DND-41 (cell line): Measurements from ENCODE around the gene ZDHHC14.
"Not testable (repeated sequence)": the region's sequence is repeated elsewhere in the genome, so short reads cannot be mapped to it uniquely, and the experiment has no call there.

Source experiments
- ATAC-seq: fragments of 200-7000 bp; cut with Tn5 transposase; 3 replicates; pipeline ENCODE4 v1.9.1; 2021; ENCODE audit warnings: low read depth; ENCODE audit not compliant: insufficient read depth
- DNase-seq: peaks from one replicate; pipeline ENCODE4 v3.0.0-alpha.2; 2020
- H2AFZ ChIP-seq: 2 replicates; pipeline ENCODE4 v1.6.0; 2012; ENCODE audit warnings: low read depth, low read length
- H3K27ac ChIP-seq: 2 replicates; pipeline ENCODE4 v1.5.1; 2012; ENCODE audit warnings: low read length, inconsistent platforms
- H3K27me3 ChIP-seq: fragments of 200-600 bp; sonication (generic); 2 replicates; pipeline ENCODE4 v1.6.0; 2012; ENCODE audit warnings: low read length, mild to moderate bottlenecking, inconsistent platforms; ENCODE audit not compliant: insufficient read depth, poor library complexity
- H3K36me3 ChIP-seq: 2 replicates; pipeline ENCODE4 v1.5.1; 2012; ENCODE audit warnings: low read length, inconsistent platforms; ENCODE audit not compliant: insufficient read depth
- H3K4me1 ChIP-seq: 2 replicates; pipeline ENCODE4 v1.5.1; 2012; ENCODE audit warnings: mild to moderate bottlenecking, low read length; ENCODE audit not compliant: insufficient read depth
- H3K4me2 ChIP-seq: 2 replicates; pipeline ENCODE4 v1.6.0; 2012; ENCODE audit warnings: mild to moderate bottlenecking, moderate library complexity, low read length, inconsistent platforms; ENCODE audit not compliant: insufficient read depth
- H3K4me3 ChIP-seq, 2 experiments: fragments of 200-600 bp in 1 of 2; shearing (Covaris generic) in 1 of 2; 2 replicates each; pipeline ENCODE4 v1.5.1; 2012 to 2016; ENCODE audit warnings: inconsistent platforms in 2 of 2, low read length in 2 of 2, mild to moderate bottlenecking in 2 of 2, low read depth in 1 of 2, moderate library complexity in 1 of 2
- H3K79me2 ChIP-seq: 2 replicates; pipeline ENCODE4 v1.6.0; 2012; ENCODE audit warnings: low read length, inconsistent platforms; ENCODE audit not compliant: insufficient read depth
- H3K9ac ChIP-seq: 2 replicates; pipeline ENCODE4 v1.6.0; 2012; ENCODE audit warnings: low read depth, mild to moderate bottlenecking, inconsistent platforms, low read length, moderate library complexity
- H3K9me3 ChIP-seq: 2 replicates; pipeline ENCODE4 v1.5.1; 2012; ENCODE audit warnings: low read length, moderate library complexity, mild to moderate bottlenecking, inconsistent platforms; ENCODE audit not compliant: insufficient read depth, severe bottlenecking
- H4K20me1 ChIP-seq: 2 replicates; pipeline ENCODE4 v1.6.0; 2012; ENCODE audit warnings: low read length; ENCODE audit not compliant: insufficient read depth
- CTCF ChIP-seq: IDR thresholded peaks from 2 replicates; pipeline ENCODE4 v1.5.1; 2012; ENCODE audit warnings: borderline replicate concordance, low read length, moderate library complexity, mild to moderate bottlenecking; ENCODE audit not compliant: poor library complexity, severe bottlenecking; ENCODE audit errors: extremely low read depth
- EZH2 ChIP-seq: IDR thresholded peaks from 3 replicates; pipeline ENCODE4 v1.6.1; 2012; ENCODE audit warnings: borderline replicate concordance, low read depth, mild to moderate bottlenecking, moderate library complexity, low read length, inconsistent platforms; ENCODE audit not compliant: severe bottlenecking

Gene ZDHHC14

DNA sequence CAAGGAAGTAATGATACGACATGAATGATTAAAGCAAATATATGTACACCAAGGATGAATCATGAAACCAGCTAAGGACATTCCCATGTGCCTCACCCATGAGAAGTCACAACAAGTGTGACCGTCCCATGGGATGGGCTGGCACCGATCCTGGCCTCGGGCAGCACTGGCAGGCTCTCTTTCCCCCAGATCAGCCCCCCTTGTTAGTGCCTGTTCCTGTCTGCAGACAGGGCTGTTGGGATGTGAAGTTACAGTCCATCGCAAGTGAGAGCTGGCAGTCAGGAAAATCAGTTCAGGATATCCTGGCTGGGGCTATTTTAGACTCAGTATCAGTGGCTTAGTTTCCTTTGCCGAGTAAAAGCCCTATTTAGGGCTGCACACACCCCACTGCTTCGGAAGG, 312.9 kb downstream of the ZDHHC14 start:
- no peak for TF ChIP-seq EZH2
- no peak for TF ChIP-seq CTCF
- H3K27me3 ChIP-seq = peaks cover 15% of the 10 kb centered on the region
- no peak overlapping the region for H3K4me2 ChIP-seq
- no peaks in the 10 kb centered on the region for H3K9me3 ChIP-seq
- no peak overlapping the region for H3K9ac ChIP-seq
- no peaks in the 10 kb centered on the region for H4K20me1 ChIP-seq
- no peak for ATAC-seq
- H2AFZ ChIP-seq = no peak overlapping the region
- no peaks in the 10 kb centered on the region for H3K4me1 ChIP-seq
- no peak overlapping the region for H3K27ac ChIP-seq
- no peak for DNase-seq
- H3K36me3 ChIP-seq = no peaks in the 10 kb centered on the region
- H3K4me3 ChIP-seq = no peak overlapping the region
- no peaks in the 10 kb centered on the region for H3K79me2 ChIP-seq

- ATAC-seq = no peak
- Histone ChIP-seq H3K4me3 (no peak overlapping the region), H3K79me2 (no peaks in the 10 kb centered on the region), H4K20me1 (no peaks in the 10 kb centered on the region), H3K9ac (no peak overlapping the region), H2AFZ (no peak overlapping the region), H3K27ac (no peak overlapping the region), H3K36me3 (no peaks in the 10 kb centered on the region), H3K27me3 (peaks cover 21% of the 10 kb centered on the region), H3K9me3 (no peaks in the 10 kb centered on the region), H3K4me1 (no peaks in the 10 kb centered on the region), H3K4me2 (no peak overlapping the region)
- TF ChIP-seq CTCF (no peak), EZH2 (no peak)
- no peak for DNase-seq
These were observed 314.5 kb downstream of the ZDHHC14 start for GRCh38 chr6:157695301-157696040.

DNA sequence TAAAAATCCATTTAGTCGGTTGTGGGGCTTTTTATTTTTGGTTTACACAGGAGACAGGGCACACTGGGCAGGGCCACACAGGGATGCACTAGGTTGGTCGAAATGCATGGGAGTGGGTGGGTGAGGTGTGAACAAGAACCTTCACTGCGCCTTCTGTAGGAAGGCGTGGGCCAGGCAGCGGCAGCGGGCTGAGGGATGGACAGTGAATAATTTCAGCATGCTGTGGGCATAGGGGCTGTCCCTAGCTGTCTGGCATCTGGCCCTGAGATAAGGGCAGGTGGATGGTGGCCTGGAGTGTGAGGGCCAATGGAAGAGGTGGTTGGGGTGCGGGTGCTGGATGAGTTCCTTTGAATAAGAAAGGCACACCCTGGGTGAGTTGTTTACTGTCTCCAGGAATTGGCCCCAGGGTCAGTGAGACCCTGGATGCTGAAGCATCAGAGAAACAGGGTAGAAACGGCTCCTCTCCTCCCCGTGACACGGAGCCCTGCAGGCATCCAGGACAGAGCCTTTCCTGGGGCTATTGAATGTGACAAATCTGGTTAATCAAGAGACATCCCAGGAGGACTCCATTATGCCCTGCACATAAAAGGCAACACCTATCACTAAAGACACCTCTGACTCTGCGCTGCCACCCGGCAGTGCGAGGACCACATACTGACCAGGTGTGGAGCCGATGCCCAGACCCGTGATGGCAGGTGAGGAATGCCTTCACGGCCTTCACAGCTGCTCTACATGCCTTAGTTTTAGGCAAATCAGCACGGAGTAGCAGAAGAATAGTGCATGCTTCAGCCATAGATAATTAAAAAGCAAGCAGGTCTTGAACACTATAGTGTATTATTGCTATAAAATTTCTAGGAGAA, 319.0 kb downstream of the ZDHHC14 start:
- Histone ChIP-seq H3K4me2 (no peak overlapping the region), H2AFZ (no peak overlapping the region)
- ATAC-seq = no peak

DNA sequence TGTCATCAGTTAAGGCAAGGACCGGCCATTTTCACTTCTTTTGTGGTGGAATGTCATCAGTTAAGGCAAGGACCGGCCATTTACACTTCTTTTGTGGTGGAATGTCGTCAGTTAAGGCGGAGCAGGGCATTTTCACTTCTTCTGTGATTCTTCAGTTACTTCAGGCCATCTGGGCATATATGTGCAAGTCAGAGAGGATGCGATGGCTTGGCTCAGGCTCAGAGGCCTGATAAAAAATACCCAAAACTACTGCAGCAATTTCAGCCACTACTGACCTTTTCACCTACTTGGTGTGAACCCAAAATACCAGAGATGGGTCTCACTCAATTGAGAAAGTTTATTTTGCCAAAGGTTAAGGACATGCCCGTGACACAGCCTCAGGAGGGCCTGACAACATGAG, 325.4 kb downstream of the ZDHHC14 start:
- H3K27me3 ChIP-seq, H3K9ac ChIP-seq: not testable (repeated sequence)

More for the DNA sequence above, 319.0 kb downstream of the ZDHHC14 start:
- Histone ChIP-seq H3K36me3 (no peaks in the 10 kb centered on the region), H3K27me3 (peaks cover 12% of the 10 kb centered on the region), H4K20me1 (no peaks in the 10 kb centered on the region), H3K4me1 (no peaks in the 10 kb centered on the region), H3K9me3 (no peaks in the 10 kb centered on the region), H3K27ac (no peak overlapping the region), H3K4me3 (no peak overlapping the region), H3K9ac (no peak overlapping the region), H3K79me2 (no peaks in the 10 kb centered on the region)
- TF ChIP-seq CTCF = no peak
- no peak for TF ChIP-seq EZH2
- DNase-seq = no peak

More for the DNA sequence above, 325.4 kb downstream of the ZDHHC14 start:
- H3K4me3 ChIP-seq, H3K27ac ChIP-seq, H4K20me1 ChIP-seq, H3K4me1 ChIP-seq, H3K9me3 ChIP-seq, H3K36me3 ChIP-seq, DNase-seq, ATAC-seq, H2AFZ ChIP-seq, H3K79me2 ChIP-seq, H3K4me2 ChIP-seq: not testable (repeated sequence)
